SKM-1 (cell line): ENCODE data around the gene DMRT2.

Experiments
- DNase-seq: peaks from one replicate; lab custom pipeline; 2025; ENCODE audit not compliant: unreplicated experiment; lab: John Stamatoyannopoulos, UW

The DMRT2 gene

GRCh38 chr9:1046639-1047572 lies 3.3 kb upstream of the DMRT2 start:
- DNase-seq = no peak

- no peak for DNase-seq
Measured at GRCh38 chr9:1047591-1048230, 2.4 kb upstream of the DMRT2 start.

- no peak for DNase-seq
Measured at GRCh38 chr9:1048231-1048619, 1.9 kb upstream of the DMRT2 start.

GRCh38 chr9:1048811-1049210 lies 1.3 kb upstream of the DMRT2 start:
- no peak for DNase-seq

GRCh38 chr9:1049641-1050040 lies 516 bp upstream of the DMRT2 start:
- DNase-seq = no peak

- DNase-seq = no peak
Measured at GRCh38 chr9:1051210-1051583, 1.0 kb downstream of the DMRT2 start.

GRCh38 chr9:1051584-1052275 lies 1.6 kb downstream of the DMRT2 start:
- no peak for DNase-seq

- no peak for DNase-seq
Measured at GRCh38 chr9:1052365-1053281, 2.5 kb downstream of the DMRT2 start.

GRCh38 chr9:1053282-1053621 lies 3.1 kb downstream of the DMRT2 start:
- no peak for DNase-seq

GRCh38 chr9:1053986-1054425 lies 3.8 kb downstream of the DMRT2 start:
- no peak for DNase-seq

GRCh38 chr9:1055166-1055565 lies 5.0 kb downstream of the DMRT2 start:
- DNase-seq = no peak

- no peak for DNase-seq
Measured at GRCh38 chr9:1057910-1058309, 7.8 kb downstream of the DMRT2 start.

GRCh38 chr9:1058826-1059487 lies 8.8 kb downstream of the DMRT2 start:
- DNase-seq = no peak

- DNase-seq = no peak
Measured at GRCh38 chr9:1065130-1065529, 15.0 kb downstream of the DMRT2 start.

- no peak for DNase-seq
Measured at GRCh38 chr9:1070692-1071091, 20.5 kb downstream of the DMRT2 start.

- DNase-seq = no peak
Measured at GRCh38 chr9:1071730-1072129, 21.6 kb downstream of the DMRT2 start.

- DNase-seq = no peak
Measured at GRCh38 chr9:1073497-1073896, 23.3 kb downstream of the DMRT2 start.

- no peak for DNase-seq
Measured at GRCh38 chr9:1077616-1078015, 27.5 kb downstream of the DMRT2 start.

GRCh38 chr9:1083325-1083913 lies 33.3 kb downstream of the DMRT2 start:
- no peak for DNase-seq

GRCh38 chr9:1085086-1085485 lies 34.9 kb downstream of the DMRT2 start:
- DNase-seq = no peak
